Keratinocyte (primary cell): ENCODE data around the gene OR2V2. TPM values are rescaled to one million over a fixed set of nuclear protein-coding genes. Genes with fewer than 3 reads are reported as not detected.

ENCODE experiments used
- DNase-seq: peaks from one replicate; pipeline ENCODE4 v3.0.0-alpha.2; 2011; ENCODE audit warnings: low read depth, missing footprints, low spot score
- FAIRE-seq: peaks from 2 replicates; lab custom pipeline; 2011; peaks lifted over from hg19 to GRCh38; lab: Jason Lieb, UNC
- H2AFZ ChIP-seq: 2 replicates; pipeline ENCODE4 v1.6.0; 2012; ENCODE audit warnings: low read length, control low read depth, inconsistent platforms; ENCODE audit not compliant: control insufficient read depth
- H3K27ac ChIP-seq: 2 replicates; pipeline ENCODE4 v1.5.1; 2011; ENCODE audit warnings: low read length; ENCODE audit not compliant: control insufficient read depth, insufficient read depth
- H3K27me3 ChIP-seq: 3 replicates; pipeline ENCODE4 v1.6.0; 2011; ENCODE audit warnings: low read length; ENCODE audit not compliant: control insufficient read depth, insufficient read depth; ENCODE audit errors: extremely low read depth
- H3K36me3 ChIP-seq, 2 experiments: 2 replicates in 1 of 2; 3 replicates in 1 of 2; pipeline ENCODE4 v1.5.1; 2011; ENCODE audit warnings: low read length in 2 of 2, mild to moderate bottlenecking in 1 of 2; ENCODE audit not compliant: control insufficient read depth in 2 of 2, insufficient read depth in 2 of 2; ENCODE audit errors: extremely low read depth in 1 of 2
- H3K4me1 ChIP-seq: 3 replicates; pipeline ENCODE4 v1.5.1; 2011; ENCODE audit warnings: low read length; ENCODE audit not compliant: control insufficient read depth, insufficient read depth; ENCODE audit errors: extremely low read depth
- H3K4me2 ChIP-seq: 3 replicates; pipeline ENCODE4 v1.6.0; 2011; ENCODE audit warnings: low read depth, low read length; ENCODE audit not compliant: control insufficient read depth, insufficient read depth; ENCODE audit errors: extremely low read depth
- H3K4me3 ChIP-seq, 3 experiments: fragments of 200-600 bp in 1 of 3; sonication (generic) in 1 of 3; 2 replicates in 2 of 3; 3 replicates in 1 of 3; pipeline ENCODE4 v1.5.1; 2011 to 2016; ENCODE audit warnings: low read length in 3 of 3, mild to moderate bottlenecking in 3 of 3, control low read depth in 2 of 3, inconsistent platforms in 1 of 3, low read depth in 1 of 3, mixed read lengths in 1 of 3, mixed run types in 1 of 3, moderate library complexity in 1 of 3; ENCODE audit not compliant: control insufficient read depth in 2 of 3, insufficient read depth in 2 of 3; ENCODE audit errors: extremely low read depth in 1 of 3
- H3K79me2 ChIP-seq: 2 replicates; pipeline ENCODE4 v1.6.0; 2012; ENCODE audit warnings: low read length; ENCODE audit not compliant: control insufficient read depth, insufficient read depth
- H3K9ac ChIP-seq: 3 replicates; pipeline ENCODE4 v1.6.0; 2011; ENCODE audit warnings: low read length; ENCODE audit not compliant: control insufficient read depth, insufficient read depth; ENCODE audit errors: extremely low read depth
- H3K9me1 ChIP-seq: 3 replicates; pipeline ENCODE4 v1.6.0; 2011; ENCODE audit warnings: low read length; ENCODE audit not compliant: control insufficient read depth, insufficient read depth; ENCODE audit errors: extremely low read depth
- H3K9me3 ChIP-seq: 2 replicates; pipeline ENCODE4 v1.5.1; 2012; ENCODE audit warnings: low read depth, low read length; ENCODE audit not compliant: control insufficient read depth
- H4K20me1 ChIP-seq: 3 replicates; pipeline ENCODE4 v1.6.0; 2011; ENCODE audit warnings: low read length; ENCODE audit not compliant: control insufficient read depth, insufficient read depth; ENCODE audit errors: extremely low read depth
- EZH2 ChIP-seq: IDR thresholded peaks from one replicate; pipeline ENCODE4 v1.6.1; 2012; ENCODE audit warnings: inconsistent platforms, mild to moderate bottlenecking, low read length, moderate library complexity
- dilution Hi-C: fragments of 300-500 bp; cut with MboI; formaldehyde crosslinking; loops from one replicate; pipeline ENCODE4 v1.7.0; 2020; ENCODE audit warnings: low sequenced_read_pairs; ENCODE audit not compliant: extremely low pct_ligation_motif_present
- polyA plus RNA-seq, 5 experiments: library from polyadenylated mRNA; depleted of rRNA in 3 of 5; stranded (reverse) in 3 of 5; stranded (forward) in 1 of 5; unstranded in 1 of 5; fragments of >200 nt; gene quantifications; 1 replicate in 1 of 5; 2 replicates in 3 of 5; 3 replicates in 1 of 5; pipeline versions ENCODE4 v1.2.1 to v1.2.3, GENCODE V29; 2011 to 2012; ENCODE audit warnings: missing spikeins in 2 of 5, low read depth in 1 of 5, low replicate concordance in 1 of 5
- TF ChIP-seq, protein P1 (sequence below), 3 experiments: IDR thresholded peaks in 1 of 3; conservative IDR thresholded peaks in 1 of 3; optimal IDR thresholded peaks in 1 of 3; 2 replicates in 2 of 3; 3 replicates in 1 of 3; pipeline versions ENCODE3 to v1.5.1; 2011; ENCODE audit warnings: low read length in 3 of 3, mild to moderate bottlenecking in 3 of 3, moderate library complexity in 2 of 3, control low read depth in 1 of 3, inconsistent platforms in 1 of 3; ENCODE audit not compliant: insufficient read depth in 2 of 3; ENCODE audit errors: extremely low read depth in 1 of 3

The OR2V2 gene
- polyA plus RNA-seq, 1 donor (not counting 4 experiments of a cell fraction or from before 2014, with no cell fraction given), result not detected

DNA sequence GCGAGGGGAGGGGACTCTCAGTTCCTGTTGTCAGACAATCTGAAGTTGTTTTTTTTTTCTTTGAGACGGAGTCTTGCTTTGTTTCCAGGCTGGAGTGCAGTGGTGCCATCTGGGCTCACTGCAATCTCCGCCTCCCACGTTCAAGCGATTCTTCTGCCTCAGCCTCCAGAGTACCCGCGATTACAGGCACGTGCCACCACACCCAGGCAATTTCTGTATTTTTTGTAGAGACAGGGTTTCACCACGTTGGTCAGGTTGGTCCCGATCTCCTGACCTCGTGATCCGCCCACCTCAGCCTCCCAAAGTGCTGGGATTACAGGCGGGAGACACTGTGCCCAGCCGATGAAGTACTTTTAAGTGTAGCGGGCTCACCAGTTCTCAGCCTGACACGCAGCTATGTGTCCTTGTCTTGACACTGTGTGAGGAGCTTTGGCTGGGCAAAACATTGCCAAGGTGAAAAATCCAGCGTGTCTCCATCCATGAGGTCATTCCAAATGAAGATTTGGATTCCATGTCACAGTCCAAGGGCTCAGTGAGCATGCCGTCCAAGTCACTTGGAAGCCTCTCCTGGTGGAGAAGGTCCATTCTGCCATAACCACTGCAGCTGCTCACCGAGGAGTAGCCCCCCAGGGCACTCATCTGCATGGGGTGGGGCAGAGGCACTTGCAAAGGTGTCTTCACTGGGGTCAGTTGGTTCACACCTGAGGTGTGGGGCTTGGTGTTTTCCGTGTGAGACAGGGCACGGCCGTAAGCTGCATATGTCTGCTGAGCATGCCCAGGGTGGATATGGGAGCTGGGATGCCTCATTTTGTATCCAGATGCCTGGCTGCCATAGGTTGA is 48.4 kb upstream of the OR2V2 start:
- Histone ChIP-seq H3K79me2 (no peaks in the 10 kb centered on the region), H3K4me2 (no peak overlapping the region), H3K27me3 (peaks cover 10% of the 10 kb centered on the region), H2AFZ (no peak overlapping the region), H3K9me3 (no peaks in the 10 kb centered on the region), H4K20me1 (no peaks in the 10 kb centered on the region), H3K9me1 (no peaks in the 10 kb centered on the region), H3K4me1 (no peaks in the 10 kb centered on the region), H3K36me3 (no peaks in the 10 kb centered on the region), H3K4me3 (no peak overlapping the region), H3K27ac (no peak overlapping the region), H3K9ac (no peak overlapping the region)
- no peak for FAIRE-seq
- TF ChIP-seq EZH2, result no peak
- TF ChIP-seq, protein P1, sequence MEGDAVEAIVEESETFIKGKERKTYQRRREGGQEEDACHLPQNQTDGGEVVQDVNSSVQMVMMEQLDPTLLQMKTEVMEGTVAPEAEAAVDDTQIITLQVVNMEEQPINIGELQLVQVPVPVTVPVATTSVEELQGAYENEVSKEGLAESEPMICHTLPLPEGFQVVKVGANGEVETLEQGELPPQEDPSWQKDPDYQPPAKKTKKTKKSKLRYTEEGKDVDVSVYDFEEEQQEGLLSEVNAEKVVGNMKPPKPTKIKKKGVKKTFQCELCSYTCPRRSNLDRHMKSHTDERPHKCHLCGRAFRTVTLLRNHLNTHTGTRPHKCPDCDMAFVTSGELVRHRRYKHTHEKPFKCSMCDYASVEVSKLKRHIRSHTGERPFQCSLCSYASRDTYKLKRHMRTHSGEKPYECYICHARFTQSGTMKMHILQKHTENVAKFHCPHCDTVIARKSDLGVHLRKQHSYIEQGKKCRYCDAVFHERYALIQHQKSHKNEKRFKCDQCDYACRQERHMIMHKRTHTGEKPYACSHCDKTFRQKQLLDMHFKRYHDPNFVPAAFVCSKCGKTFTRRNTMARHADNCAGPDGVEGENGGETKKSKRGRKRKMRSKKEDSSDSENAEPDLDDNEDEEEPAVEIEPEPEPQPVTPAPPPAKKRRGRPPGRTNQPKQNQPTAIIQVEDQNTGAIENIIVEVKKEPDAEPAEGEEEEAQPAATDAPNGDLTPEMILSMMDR (optimal IDR thresholded peaks at IDR 0.05 in 1 of 3, IDR thresholded peaks at IDR 0.05 in 1 of 3, conservative IDR thresholded peaks at IDR 0.05 in 1 of 3; ENCODE audit: extremely low read depth in 1 of 3, insufficient read depth in 2 of 3, low read length in 3 of 3), result no peak
- DNase-seq, result no peak
- dilution Hi-C loops, result no loop called here

- Histone ChIP-seq H2AFZ (no peak overlapping the region), H3K4me3 (no peak overlapping the region), H3K79me2 (no peaks in the 10 kb centered on the region), H3K4me2 (no peak overlapping the region), H3K4me1 (no peaks in the 10 kb centered on the region), H3K9me3 (no peaks in the 10 kb centered on the region), H3K27me3 (peaks cover 10% of the 10 kb centered on the region), H3K36me3 (no peaks in the 10 kb centered on the region), H3K9me1 (no peaks in the 10 kb centered on the region), H3K27ac (no peak overlapping the region), H4K20me1 (no peaks in the 10 kb centered on the region), H3K9ac (no peak overlapping the region)
- FAIRE-seq (no peak), DNase-seq (no peak)
- TF ChIP-seq EZH2, result no peak
- TF ChIP-seq, protein P1 (optimal IDR thresholded peaks at IDR 0.05 in 1 of 3, IDR thresholded peaks at IDR 0.05 in 1 of 3, conservative IDR thresholded peaks at IDR 0.05 in 1 of 3; ENCODE audit: extremely low read depth in 1 of 3, insufficient read depth in 2 of 3, low read length in 3 of 3), result no peak
- dilution Hi-C loops, result no loop called here
Observed at GRCh38 chr5:181099602-181100086, 47.7 kb upstream of the OR2V2 start.
